Subcutaneous adipose tissue (tissue), 4 donors: ENCODE data around the gene LRRC61. TPM values are rescaled to one million over a fixed set of nuclear protein-coding genes. Genes with fewer than 3 reads are reported as not detected.

Experiments
- CTCF ChIP-seq: fragments of 450-650 bp; IDR thresholded peaks from one replicate; pipeline ENCODE4 v1.5.1; 2016; ENCODE audit warnings: low read depth, mild to moderate bottlenecking, control low read depth, antibody characterized with exemption, moderate library complexity
- total RNA-seq, 4 donors: library from RNA; depleted of rRNA; stranded (reverse); fragments of >200 nt; gene quantifications; one replicate each; pipeline ENCODE4 v1.1.0, GENCODE V29; 2016

LRRC61 gene
- total RNA-seq, 4 donors from 2014 or later, result 1.6 to 8.4 (median 5.1) TPM

GRCh38 chr7:150337179-150337578, 14.0 kb downstream of the LRRC61 start:
- no peak for TF ChIP-seq CTCF

DNA sequence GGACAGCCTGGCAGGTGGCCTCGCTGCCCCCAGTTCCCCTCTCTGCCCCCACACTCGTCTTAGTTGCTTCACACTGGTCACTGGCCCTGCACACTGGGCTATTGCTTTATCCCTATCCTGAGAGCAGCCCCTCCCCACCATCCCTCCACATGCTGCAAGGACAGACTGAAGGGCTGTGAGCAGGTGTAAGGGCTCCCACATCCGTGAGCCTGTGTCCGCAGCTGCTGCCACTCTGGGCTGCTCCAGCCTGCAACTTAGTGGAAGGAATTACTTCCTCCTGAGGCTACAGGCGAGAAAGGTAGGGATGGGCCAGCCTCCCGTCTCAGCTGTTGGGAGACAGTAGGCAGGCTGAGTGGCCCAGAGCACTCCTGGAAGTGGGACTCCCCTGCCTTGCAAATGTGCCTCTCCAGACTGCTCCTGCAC, 14.5 kb downstream of the LRRC61 start:
- no peak for TF ChIP-seq CTCF

GRCh38 chr7:150338166-150338829, 15.1 kb downstream of the LRRC61 start:
- no peak for TF ChIP-seq CTCF

DNA sequence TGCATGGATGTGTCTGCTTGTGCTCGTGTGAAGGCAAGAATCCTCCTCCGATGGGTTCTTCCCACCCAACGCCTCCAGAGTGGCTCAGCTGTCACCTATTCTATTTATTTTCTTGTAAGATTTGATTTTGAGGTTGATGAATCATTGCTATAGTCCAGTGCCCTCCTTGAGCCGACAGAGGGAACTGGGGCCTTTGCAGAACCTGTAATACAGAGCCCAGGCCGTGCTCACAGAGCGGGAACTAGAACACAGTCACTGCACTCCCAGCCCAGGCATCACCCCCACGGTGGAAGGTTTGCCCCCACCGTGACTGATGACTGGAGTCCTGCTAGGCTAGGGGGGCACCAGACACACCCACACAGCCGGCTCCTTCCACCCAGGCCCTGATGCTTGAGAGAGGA, 16.3 kb downstream of the LRRC61 start:
- TF ChIP-seq CTCF, result no peak

DNA sequence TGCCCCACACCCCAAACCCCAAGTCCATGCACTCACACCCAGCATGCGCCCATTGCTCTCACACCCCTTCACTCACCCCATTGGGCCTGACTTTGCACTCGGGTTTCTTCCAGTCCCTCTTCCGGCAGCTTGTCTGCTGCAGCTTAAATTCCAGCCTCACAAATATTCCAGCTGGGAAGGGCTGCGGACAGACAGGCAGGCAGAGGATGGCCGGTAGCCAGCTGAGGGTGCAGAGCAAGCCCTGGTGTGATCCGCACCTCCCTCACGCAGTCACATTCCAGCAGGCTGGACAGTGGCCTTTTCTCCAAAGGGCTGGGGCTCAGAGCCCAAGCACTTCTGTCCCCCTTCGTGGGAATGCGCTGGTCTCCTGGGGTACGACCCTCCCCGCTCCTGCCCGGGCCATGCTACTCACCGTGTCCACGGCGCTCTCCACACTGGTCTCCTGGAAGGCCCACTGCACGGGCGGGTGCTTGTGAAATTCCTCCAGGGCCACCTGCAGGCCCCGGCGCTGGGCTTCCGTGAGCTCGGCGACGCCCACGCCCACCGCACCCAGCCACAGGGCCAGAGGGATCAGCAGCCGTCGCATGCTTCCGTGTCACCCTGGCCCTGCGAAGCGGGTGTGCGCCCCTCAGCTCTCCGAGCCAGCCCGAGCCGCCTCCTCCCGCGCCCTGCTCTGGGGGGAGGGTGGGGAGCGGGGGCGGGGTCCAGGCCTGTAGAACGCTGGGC, 17.0 kb downstream of the LRRC61 start:
- TF ChIP-seq CTCF, result no peak

DNA sequence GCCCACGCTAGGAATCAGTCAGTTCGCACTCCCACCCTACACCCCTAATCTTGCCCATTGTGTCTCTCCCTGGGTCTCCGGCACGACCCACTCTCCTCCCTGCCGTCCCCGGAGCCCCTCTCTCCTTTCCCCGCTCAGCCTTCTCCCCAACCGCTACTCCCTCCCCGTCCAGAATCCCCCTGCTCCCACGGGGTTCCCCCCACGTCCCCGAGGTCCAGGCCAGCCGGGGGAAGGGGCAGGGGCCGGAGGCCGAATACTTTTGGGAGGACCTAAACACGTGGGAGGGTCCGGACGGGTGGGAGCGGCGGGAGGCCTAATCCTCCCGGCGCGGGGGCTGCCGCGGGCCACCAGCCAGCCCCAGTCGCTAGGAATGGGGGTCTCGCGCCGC, 17.7 kb downstream of the LRRC61 start:
- no peak for TF ChIP-seq CTCF

DNA sequence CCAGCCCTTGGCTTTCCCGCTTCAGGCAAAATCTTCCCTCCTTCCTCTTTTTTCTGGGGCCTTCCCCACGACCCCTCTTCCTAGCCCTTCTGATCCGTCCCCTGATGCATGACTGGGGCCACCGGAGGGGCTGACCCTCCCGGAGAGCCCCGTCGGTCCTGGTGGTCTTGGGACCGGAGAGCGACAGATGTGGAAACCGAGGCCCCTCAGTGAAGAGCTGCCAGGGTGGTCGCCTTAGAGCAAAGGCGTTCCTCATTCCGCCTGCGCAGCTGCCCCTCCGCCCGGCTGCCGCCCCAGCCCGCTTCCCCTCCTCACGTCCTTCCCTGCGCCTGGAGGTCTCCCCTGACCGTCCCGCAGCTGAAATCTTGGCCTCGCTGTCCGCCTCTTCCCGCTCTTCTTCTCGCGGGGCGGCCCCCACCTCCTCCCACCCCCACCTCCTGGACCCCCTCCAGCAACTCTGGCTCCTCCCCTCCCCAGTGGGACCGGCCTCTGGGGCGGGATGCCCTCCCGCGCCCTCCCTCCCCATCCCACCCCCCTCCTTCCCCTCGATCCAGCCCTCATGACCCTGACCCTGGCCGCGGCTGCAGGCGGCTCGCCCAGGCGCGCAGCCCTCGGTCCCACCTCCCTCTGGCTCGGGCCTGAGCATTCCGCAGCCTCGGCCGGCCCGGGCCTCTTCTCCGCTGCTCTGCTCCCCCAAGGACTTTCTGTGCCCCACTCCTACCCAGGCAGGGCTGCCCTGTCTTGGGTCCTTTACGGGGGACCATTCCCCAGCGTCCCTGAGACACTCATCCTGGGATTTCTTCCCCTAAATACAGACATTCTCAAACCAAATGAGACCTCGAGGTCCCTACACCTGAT, 18.3 kb downstream of the LRRC61 start, which contains the start of gene RARRES2:
Gene RARRES2, minus strand, starts transcription at position 367 of the 858 bp plus-strand sequence. CDS start 1,020 bp downstream, outside the sequence.
- TF ChIP-seq CTCF, result no peak
